KMS-11 (cell line): ENCODE results near the gene MON2.
"Not testable (repeated sequence)": the region's sequence is repeated elsewhere in the genome, so short reads cannot be mapped to it uniquely, and the experiment has no call there.

Experiments used
- H2AFZ ChIP-seq: fragments of 200-600 bp; sonication (generic); 2 replicates; pipeline ENCODE4 v1.6.1; 2016; ENCODE audit warnings: antibody characterized with exemption, mixed run types, low read depth
- H3K27ac ChIP-seq: fragments of 200-600 bp; sonication (generic); 2 replicates; pipeline ENCODE4 v1.6.1; 2016; ENCODE audit warnings: mild to moderate bottlenecking, mixed run types
- H3K27me3 ChIP-seq: fragments of 200-600 bp; sonication (generic); 2 replicates; pipeline ENCODE4 v1.6.1; 2017; ENCODE audit warnings: mild to moderate bottlenecking, low read depth, mixed run types, moderate library complexity; ENCODE audit not compliant: insufficient read depth
- H3K36me3 ChIP-seq: fragments of 200-600 bp; sonication (generic); 2 replicates; pipeline ENCODE4 v1.6.1; 2017; ENCODE audit warnings: mild to moderate bottlenecking, mixed run types; ENCODE audit not compliant: insufficient read depth
- H3K4me1 ChIP-seq: fragments of 200-600 bp; sonication (generic); 2 replicates; pipeline ENCODE4 v1.6.1; 2016; ENCODE audit warnings: mild to moderate bottlenecking, low read depth, mixed run types; ENCODE audit not compliant: poor library complexity, severe bottlenecking
- H3K4me2 ChIP-seq: fragments of 200-600 bp; sonication (generic); 2 replicates; pipeline ENCODE4 v1.7.0; 2016; ENCODE audit warnings: mild to moderate bottlenecking, mixed run types
- H3K4me3 ChIP-seq: fragments of 200-600 bp; sonication (generic); IDR thresholded peaks from 2 replicates; pipeline ENCODE4 v1.6.1; 2017; ENCODE audit warnings: low read depth, low read length, mixed read lengths; ENCODE audit not compliant: insufficient read depth
- H3K79me2 ChIP-seq: fragments of 200-600 bp; sonication (generic); 2 replicates; pipeline ENCODE4 v1.6.1; 2016; ENCODE audit warnings: low read depth, mixed run types; ENCODE audit not compliant: insufficient read depth
- H3K9ac ChIP-seq: fragments of 200-600 bp; sonication (generic); 2 replicates; pipeline ENCODE4 v1.6.1; 2016; ENCODE audit warnings: mild to moderate bottlenecking, mixed run types
- H4K20me1 ChIP-seq: fragments of 200-600 bp; sonication (generic); 2 replicates; pipeline ENCODE4 v1.6.1; 2016; ENCODE audit warnings: mild to moderate bottlenecking, mixed run types; ENCODE audit not compliant: insufficient read depth
- CTCF ChIP-seq: fragments of 200-600 bp; sonication (generic); conservative IDR thresholded peaks from 2 replicates; pipeline ENCODE4 v1.6.1; 2017; ENCODE audit warnings: low read depth, mild to moderate bottlenecking, antibody characterized with exemption, low read length, moderate library complexity, mixed read lengths

The MON2 gene

GRCh38 chr12:62484233-62484632, 17.6 kb downstream of the MON2 start:
- H3K27me3 ChIP-seq: no peaks in the 10 kb centered on the region
- H3K79me2 ChIP-seq: peaks cover 6% of the 10 kb centered on the region; the same call in 1 of the 2 replicates
- no peak for TF ChIP-seq CTCF
- H3K4me2 ChIP-seq: no peak overlapping the region
- no peak overlapping the region for H3K9ac ChIP-seq
- no peak overlapping the region for H2AFZ ChIP-seq
- H4K20me1 ChIP-seq: no peaks in the 10 kb centered on the region
- no peak overlapping the region for H3K27ac ChIP-seq
- no peaks in the 10 kb centered on the region for H3K36me3 ChIP-seq
- H3K4me3 ChIP-seq: no peak overlapping the region
- no peaks in the 10 kb centered on the region for H3K4me1 ChIP-seq

GRCh38 chr12:62505786-62506185, 39.2 kb downstream of the MON2 start:
- Histone ChIP-seq H3K27me3 (no peaks in the 10 kb centered on the region), H3K4me3 (no peak overlapping the region), H3K4me2 (no peak overlapping the region), H3K4me1 (no peaks in the 10 kb centered on the region), H4K20me1 (no peaks in the 10 kb centered on the region), H3K79me2 (no peaks in the 10 kb centered on the region), H2AFZ (no peak overlapping the region), H3K9ac (no peak overlapping the region), H3K36me3 (no peaks in the 10 kb centered on the region), H3K27ac (no peak overlapping the region)
- TF ChIP-seq CTCF: no peak

GRCh38 chr12:62512901-62513300, 46.3 kb downstream of the MON2 start:
- H2AFZ ChIP-seq: no peak overlapping the region
- H3K27ac ChIP-seq: no peak overlapping the region
- H3K27me3 ChIP-seq: no peaks in the 10 kb centered on the region
- H3K9ac ChIP-seq: no peak overlapping the region
- H3K4me1 ChIP-seq: no peaks in the 10 kb centered on the region
- no peaks in the 10 kb centered on the region for H3K36me3 ChIP-seq
- TF ChIP-seq CTCF: no peak
- H3K4me2 ChIP-seq: no peak overlapping the region
- no peak overlapping the region for H3K4me3 ChIP-seq
- no peaks in the 10 kb centered on the region for H3K79me2 ChIP-seq
- no peaks in the 10 kb centered on the region for H4K20me1 ChIP-seq

GRCh38 chr12:62514080-62514479, 47.5 kb downstream of the MON2 start:
- H4K20me1 ChIP-seq, H3K27ac ChIP-seq, H3K4me2 ChIP-seq, H3K4me1 ChIP-seq, H3K27me3 ChIP-seq, H3K9ac ChIP-seq, H3K36me3 ChIP-seq, H3K4me3 ChIP-seq, H2AFZ ChIP-seq, H3K79me2 ChIP-seq: not testable (repeated sequence)

GRCh38 chr12:62516927-62517326, 50.3 kb downstream of the MON2 start:
- H3K27ac ChIP-seq: no peak overlapping the region
- no peak overlapping the region for H2AFZ ChIP-seq
- H3K4me2 ChIP-seq: no peak overlapping the region
- H3K4me1 ChIP-seq: no peaks in the 10 kb centered on the region
- H3K36me3 ChIP-seq: no peaks in the 10 kb centered on the region
- no peaks in the 10 kb centered on the region for H3K27me3 ChIP-seq
- no peak for TF ChIP-seq CTCF
- H4K20me1 ChIP-seq: no peaks in the 10 kb centered on the region
- no peaks in the 10 kb centered on the region for H3K79me2 ChIP-seq
- H3K4me3 ChIP-seq: no peak overlapping the region
- no peak overlapping the region for H3K9ac ChIP-seq
